Central memory CD8-positive, alpha-beta T cell (primary cell): Measurements from ENCODE around the gene ZNF549.

ENCODE experiments used
- ATAC-seq: fragments of 150-1000 bp; cut with Tn5 transposase; replicated peaks from 2 replicates; pipeline ENCODE4 v1.10.0; 2022; ENCODE audit warnings: mild to moderate bottlenecking, moderate FRiP score, moderate number of reproducible peaks; ENCODE audit not compliant: poor library complexity, severe bottlenecking; ENCODE audit errors: extremely low read depth
- DNase-seq, 2 donors: peaks; one replicate each; pipeline ENCODE4 v3.0.0; 2021; ENCODE audit warnings: low spot score in 2 of 2
- H3K27ac Mint-ChIP-seq: one replicate; pipeline ENCODE4 v1.8.0; 2022; ENCODE audit warnings: low read depth, mild to moderate bottlenecking, moderate library complexity, mixed read lengths
- H3K27me3 Mint-ChIP-seq: one replicate; pipeline ENCODE4 v1.8.0; 2022; ENCODE audit warnings: mixed read lengths
- H3K36me3 Mint-ChIP-seq: one replicate; pipeline ENCODE4 v1.8.0; 2022; ENCODE audit warnings: mild to moderate bottlenecking, moderate library complexity, mixed read lengths; ENCODE audit not compliant: insufficient read depth
- H3K4me1 Mint-ChIP-seq: one replicate; pipeline ENCODE4 v1.8.0; 2022; ENCODE audit warnings: mixed read lengths
- H3K4me3 Mint-ChIP-seq: one replicate; pipeline ENCODE4 v1.8.0; 2022; ENCODE audit warnings: mild to moderate bottlenecking, moderate library complexity, mixed read lengths
- H3K9me3 Mint-ChIP-seq: one replicate; pipeline ENCODE4 v1.8.0; 2022; ENCODE audit warnings: mixed read lengths

Gene ZNF549

DNA sequence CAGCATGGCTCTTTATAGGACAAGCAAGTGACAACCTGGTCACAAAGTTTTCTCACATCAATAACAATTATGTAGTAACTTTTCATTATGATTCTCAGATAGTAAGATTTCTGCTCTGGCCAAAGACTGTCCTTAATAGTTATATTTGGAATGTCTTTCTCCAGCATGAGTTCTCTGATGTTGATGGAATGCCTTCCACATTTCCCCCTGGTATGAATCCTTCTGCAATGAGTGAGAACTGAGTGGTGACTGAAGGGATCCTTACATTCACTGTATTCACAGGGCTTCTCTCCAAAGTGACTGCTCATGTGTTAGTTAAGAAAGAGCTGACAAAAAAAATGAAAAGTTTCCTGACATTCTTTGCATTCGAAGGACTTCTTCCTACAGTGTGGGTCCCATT is 19.4 kb downstream of the ZNF549 start:
- no peak for DNase-seq
- ATAC-seq: no peak
- no peak overlapping the region for H3K4me3 Mint-ChIP-seq

GRCh38 chr19:57552432-57552831 is 25.3 kb downstream of the ZNF549 start:
- Mint-ChIP-seq H3K27me3 (no peaks in the 10 kb centered on the region), H3K4me3 (no peak overlapping the region), H3K9me3 (peaks cover 21% of the 10 kb centered on the region), H3K27ac (no peak overlapping the region), H3K4me1 (peaks cover 5% of the 10 kb centered on the region), H3K36me3 (peaks cover 32% of the 10 kb centered on the region)
- no peak for ATAC-seq
- DNase-seq: no peak

More for the DNA sequence above, 19.4 kb downstream of the ZNF549 start:
- Mint-ChIP-seq H3K36me3 (peaks cover 17% of the 10 kb centered on the region), H3K27ac (no peak overlapping the region), H3K4me1 (no peaks in the 10 kb centered on the region), H3K9me3 (peaks cover 37% of the 10 kb centered on the region), H3K27me3 (no peaks in the 10 kb centered on the region)

DNA sequence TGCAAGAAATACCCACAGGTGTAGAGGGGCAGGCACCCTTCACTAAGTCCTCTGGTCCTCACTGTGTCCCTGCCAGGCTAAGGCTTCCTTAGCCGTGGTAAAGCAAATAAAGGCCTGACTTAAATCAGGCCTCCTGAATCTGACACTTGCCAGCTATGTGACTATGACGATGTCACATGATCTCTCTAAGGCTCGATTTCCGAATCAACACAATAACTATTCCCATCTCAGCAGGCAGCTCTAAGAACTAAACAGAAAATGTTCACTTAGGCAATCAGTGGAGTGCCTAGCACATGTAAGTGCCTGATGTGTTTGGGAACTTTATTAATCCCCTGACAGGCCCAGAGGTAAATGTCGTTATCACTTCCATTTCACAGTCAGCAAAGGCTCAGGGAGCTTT is 30.5 kb downstream of the ZNF549 start:
- H3K4me1 Mint-ChIP-seq: peaks cover 34% of the 10 kb centered on the region
- DNase-seq: no peak
- no peak for ATAC-seq
- peak overlapping the region; percentile 94 for H3K27ac Mint-ChIP-seq
- H3K27me3 Mint-ChIP-seq: peaks cover 9% of the 10 kb centered on the region
- H3K4me3 Mint-ChIP-seq: peak overlapping the region; percentile 95
- peaks cover 18% of the 10 kb centered on the region for H3K36me3 Mint-ChIP-seq
- H3K9me3 Mint-ChIP-seq: peaks cover 4% of the 10 kb centered on the region

DNA sequence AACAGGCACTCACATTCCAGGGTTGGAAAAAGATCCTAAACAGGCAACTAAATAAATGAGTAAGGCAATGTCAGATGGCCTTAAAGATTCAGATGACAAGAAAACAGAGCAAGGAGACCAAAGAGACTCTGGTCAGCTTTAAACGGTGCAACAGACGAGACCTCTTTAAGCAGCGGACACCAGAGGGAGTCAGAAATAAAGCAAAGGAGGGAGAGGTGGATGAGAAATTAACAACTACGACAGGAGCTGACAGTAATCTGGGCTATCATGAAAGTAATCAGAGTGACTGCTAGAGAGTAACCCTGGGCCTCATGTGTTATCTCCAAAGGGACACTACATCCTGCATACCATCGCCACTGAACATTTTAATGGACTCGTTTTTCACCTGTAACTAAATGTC is 31.4 kb downstream of the ZNF549 start:
- no peak for ATAC-seq
- DNase-seq: no peak
- Mint-ChIP-seq H3K27ac (peak overlapping the region; percentile 94), H3K36me3 (peaks cover 15% of the 10 kb centered on the region), H3K4me1 (peaks cover 34% of the 10 kb centered on the region), H3K4me3 (peak overlapping the region; percentile 95), H3K27me3 (peaks cover 9% of the 10 kb centered on the region), H3K9me3 (peaks cover 8% of the 10 kb centered on the region)

GRCh38 chr19:57559008-57559403 is 31.9 kb downstream of the ZNF549 start:
- peaks cover 34% of the 10 kb centered on the region for H3K4me1 Mint-ChIP-seq
- H3K36me3 Mint-ChIP-seq: peaks cover 11% of the 10 kb centered on the region
- H3K4me3 Mint-ChIP-seq: peak overlapping the region; percentile 95
- peak overlapping the region; percentile 94 for H3K27ac Mint-ChIP-seq
- ATAC-seq (peak; percentile 51), DNase-seq (no peak)
- peaks cover 10% of the 10 kb centered on the region for H3K9me3 Mint-ChIP-seq
- peaks cover 9% of the 10 kb centered on the region for H3K27me3 Mint-ChIP-seq

DNA sequence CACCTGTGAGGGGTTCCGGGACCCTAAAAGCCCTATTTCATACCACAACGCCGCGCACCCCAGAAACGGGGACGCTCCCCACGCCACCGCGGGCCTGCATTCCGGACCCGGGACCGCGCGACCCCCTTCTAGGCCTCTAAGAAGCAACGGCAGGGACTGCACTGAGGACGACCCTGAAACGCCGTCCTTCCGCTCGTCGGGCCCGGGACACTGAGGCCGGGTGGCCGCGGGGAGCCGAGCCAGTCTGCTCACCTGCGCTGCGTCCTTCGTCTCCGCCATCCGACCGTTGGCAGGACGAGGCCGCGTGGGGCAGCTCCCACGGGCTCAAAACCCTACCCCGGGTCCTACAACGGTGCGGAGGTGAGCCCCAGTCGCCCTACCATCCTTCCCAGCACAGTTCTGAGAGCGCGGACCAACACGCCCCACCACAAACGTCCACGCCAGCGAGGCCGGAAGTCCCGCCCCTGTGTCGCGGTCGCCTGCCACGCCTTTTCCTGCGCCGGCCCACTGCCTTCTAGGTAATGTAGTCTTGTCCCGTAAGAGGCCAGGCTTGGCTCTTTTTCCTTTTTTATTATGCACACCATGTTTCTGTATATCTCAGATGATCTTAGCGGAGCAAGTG is 32.4 kb downstream of the ZNF549 start, which contains the start of gene ZNF550:
ZNF550 (minus strand) TSS at position 460 of the 622 bp plus-strand sequence; CDS start at position 279, 181 bp downstream.
- Mint-ChIP-seq H3K27me3 (peaks cover 9% of the 10 kb centered on the region), H3K4me1 (peaks cover 34% of the 10 kb centered on the region), H3K4me3 (peak within 1 kb of the TSS; percentile 95), H3K9me3 (peaks cover 10% of the 10 kb centered on the region), H3K27ac (peak within 1 kb of the TSS; percentile 94), H3K36me3 (peaks cover 10% of the 10 kb centered on the region)
- DNase-seq (peak; percentile 68 to 76), ATAC-seq (peak; percentile 99)

- Mint-ChIP-seq H3K27me3 (peaks cover 9% of the 10 kb centered on the region), H3K36me3 (peaks cover 10% of the 10 kb centered on the region), H3K4me1 (peaks cover 34% of the 10 kb centered on the region), H3K4me3 (peak overlapping the region; percentile 95), H3K27ac (peak overlapping the region; percentile 94), H3K9me3 (peaks cover 11% of the 10 kb centered on the region)
- DNase-seq (no peak), ATAC-seq (no peak)
Observed at GRCh38 chr19:57560049-57560491, 32.9 kb downstream of the ZNF549 start.

- H3K27ac Mint-ChIP-seq: no peak overlapping the region
- peaks cover 5% of the 10 kb centered on the region for H3K36me3 Mint-ChIP-seq
- H3K4me3 Mint-ChIP-seq: no peak overlapping the region
- ATAC-seq (no peak), DNase-seq (no peak)
- peaks cover 9% of the 10 kb centered on the region for H3K27me3 Mint-ChIP-seq
- H3K9me3 Mint-ChIP-seq: peaks cover 33% of the 10 kb centered on the region
- H3K4me1 Mint-ChIP-seq: peaks cover 18% of the 10 kb centered on the region
Observed at GRCh38 chr19:57563547-57563946, 36.4 kb downstream of the ZNF549 start.

GRCh38 chr19:57566396-57567265 is 39.5 kb downstream of the ZNF549 start:
- no peaks in the 10 kb centered on the region for H3K36me3 Mint-ChIP-seq
- H3K27me3 Mint-ChIP-seq: peaks cover 9% of the 10 kb centered on the region
- no peak for ATAC-seq
- H3K9me3 Mint-ChIP-seq: peaks cover 40% of the 10 kb centered on the region
- DNase-seq: no peak
- no peak overlapping the region for H3K27ac Mint-ChIP-seq
- H3K4me3 Mint-ChIP-seq: no peak overlapping the region
- H3K4me1 Mint-ChIP-seq: no peaks in the 10 kb centered on the region

DNA sequence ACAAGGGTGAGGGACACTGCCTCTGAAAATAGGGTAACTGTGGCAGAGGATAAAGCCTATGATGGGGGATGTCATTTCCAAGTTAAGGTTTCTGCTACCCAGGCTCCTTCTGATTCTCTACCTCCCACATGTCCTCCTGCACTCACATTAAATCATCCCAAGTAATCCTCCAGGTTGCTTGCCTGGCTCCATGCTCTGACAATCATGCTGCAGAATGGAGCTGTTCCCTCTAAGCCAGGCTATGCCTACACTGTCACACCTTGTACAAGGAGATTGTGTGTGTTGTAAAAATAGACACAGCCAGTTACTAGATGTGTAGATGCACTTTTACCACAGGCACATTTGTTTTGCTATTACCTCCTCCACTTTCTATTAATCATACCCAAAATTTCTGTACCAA is 43.6 kb downstream of the ZNF549 start:
- H3K4me3 Mint-ChIP-seq: no peak overlapping the region
- DNase-seq (no peak), ATAC-seq (no peak)
- H3K27me3 Mint-ChIP-seq: no peaks in the 10 kb centered on the region
- no peaks in the 10 kb centered on the region for H3K4me1 Mint-ChIP-seq
- peaks cover 22% of the 10 kb centered on the region for H3K36me3 Mint-ChIP-seq
- H3K27ac Mint-ChIP-seq: no peak overlapping the region
- H3K9me3 Mint-ChIP-seq: peaks cover 42% of the 10 kb centered on the region

DNA sequence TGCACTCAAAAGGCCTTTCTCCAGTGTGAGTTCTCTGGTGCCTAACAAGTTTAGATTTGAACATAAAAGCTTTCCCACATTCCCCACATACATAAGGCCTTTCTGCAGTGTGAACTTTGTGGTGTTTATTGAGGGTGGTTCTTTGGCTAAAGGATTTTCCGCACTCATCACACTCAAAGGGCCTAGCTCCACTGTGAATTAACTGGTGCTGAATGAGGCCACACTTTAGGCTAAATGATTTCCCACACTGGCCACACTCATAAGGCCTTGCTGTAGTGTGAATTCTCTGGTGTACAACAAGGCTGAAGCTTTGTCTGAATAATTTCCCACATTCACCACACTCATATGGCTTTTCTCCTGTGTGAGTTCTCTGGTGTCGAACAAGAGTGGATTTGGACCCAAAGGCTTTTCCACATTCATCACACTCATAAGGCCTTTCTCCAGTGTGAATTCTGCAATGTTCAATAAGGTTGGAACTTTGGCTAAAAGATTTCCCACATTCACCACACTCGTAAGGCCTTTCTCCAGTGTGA is 45.3 kb downstream of the ZNF549 start:
- H3K4me1 Mint-ChIP-seq: peaks cover 14% of the 10 kb centered on the region
- no peak for ATAC-seq
- H3K36me3 Mint-ChIP-seq: peaks cover 27% of the 10 kb centered on the region
- no peak for DNase-seq
- H3K4me3 Mint-ChIP-seq: no peak overlapping the region
- H3K27ac Mint-ChIP-seq: no peak overlapping the region
- no peaks in the 10 kb centered on the region for H3K27me3 Mint-ChIP-seq
- H3K9me3 Mint-ChIP-seq: peaks cover 44% of the 10 kb centered on the region

DNA sequence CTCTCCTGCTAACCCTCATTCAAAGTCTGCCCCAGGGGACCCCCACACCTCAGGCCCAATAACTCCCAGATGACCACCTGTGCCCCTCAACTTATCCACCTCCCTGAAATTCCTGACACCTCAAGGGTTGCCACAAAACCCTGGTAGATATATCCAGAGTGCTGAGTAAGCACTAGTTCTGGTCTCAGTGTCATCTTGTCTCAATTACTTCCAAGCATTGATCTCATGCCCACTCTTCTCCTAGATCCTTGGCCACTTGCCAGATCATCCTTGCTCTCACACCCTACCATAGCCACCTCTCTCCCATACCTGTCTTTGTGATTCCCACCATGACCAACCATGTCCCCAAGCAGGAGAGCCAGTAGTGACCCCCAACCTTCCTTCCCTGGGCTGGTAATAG is 49.5 kb downstream of the ZNF549 start:
- DNase-seq (no peak), ATAC-seq (no peak)
- Mint-ChIP-seq H3K27ac (no peak overlapping the region), H3K27me3 (no peaks in the 10 kb centered on the region), H3K36me3 (peaks cover 27% of the 10 kb centered on the region), H3K4me1 (peaks cover 25% of the 10 kb centered on the region), H3K9me3 (peaks cover 33% of the 10 kb centered on the region), H3K4me3 (peak overlapping the region; percentile 80)
